ENCODE results near the gene DCT.

Gene DCT

GRCh38 chr13:94431987-94432386 lies 47.5 kb downstream of the DCT start:
- Histone ChIP-seq H3K27me3 (replicated peaks; ENCODE audit: control insufficient read depth, insufficient read depth, low read length) (no peaks in the 10 kb centered on the region), H3K4me3 (replicated peaks; ENCODE audit: low read depth, low read length) (no peak overlapping the region), H3K36me3 (ENCODE audit: control insufficient read depth, insufficient read depth, low read length) (no peaks in the 10 kb centered on the region)
- TF ChIP-seq CTCF (IDR thresholded peaks at IDR 0.05; ENCODE audit: insufficient read depth, low read length, poor library complexity, severe bottlenecking) = no peak
- no peak for DNase-seq (ENCODE audit: extremely low read depth, insufficient read length)

- no peak for DNase-seq (ENCODE audit: extremely low read depth, insufficient read length)
- TF ChIP-seq CTCF (IDR thresholded peaks at IDR 0.05; ENCODE audit: insufficient read depth, low read length, poor library complexity, severe bottlenecking) = no peak
- no peak overlapping the region for H3K4me3 ChIP-seq (replicated peaks; ENCODE audit: low read depth, low read length)
- H3K27me3 ChIP-seq (replicated peaks; ENCODE audit: control insufficient read depth, insufficient read depth, low read length) = no peaks in the 10 kb centered on the region
- H3K36me3 ChIP-seq (ENCODE audit: control insufficient read depth, insufficient read depth, low read length) = no peaks in the 10 kb centered on the region
Observed at GRCh38 chr13:94431574-94431973, 47.9 kb downstream of the DCT start.

- H3K27me3 ChIP-seq (replicated peaks; ENCODE audit: control insufficient read depth, insufficient read depth, low read length) = no peaks in the 10 kb centered on the region; the same call in 1 of the 2 replicates
- no peaks in the 10 kb centered on the region for H3K36me3 ChIP-seq (ENCODE audit: control insufficient read depth, insufficient read depth, low read length)
- no peak overlapping the region for H3K4me3 ChIP-seq (replicated peaks; ENCODE audit: low read depth, low read length)
- DNase-seq (ENCODE audit: extremely low read depth, insufficient read length) = no peak
- no peak for TF ChIP-seq CTCF (IDR thresholded peaks at IDR 0.05; ENCODE audit: insufficient read depth, low read length, poor library complexity, severe bottlenecking)
Observed at GRCh38 chr13:94427313-94427953, 52.0 kb downstream of the DCT start.

- H3K36me3 ChIP-seq (ENCODE audit: control insufficient read depth, insufficient read depth, low read length) = no peaks in the 10 kb centered on the region
- no peak overlapping the region for H3K4me3 ChIP-seq (replicated peaks; ENCODE audit: low read depth, low read length)
- H3K27me3 ChIP-seq (replicated peaks; ENCODE audit: control insufficient read depth, insufficient read depth, low read length) = no peaks in the 10 kb centered on the region
- DNase-seq (ENCODE audit: extremely low read depth, insufficient read length) = no peak
- no peak for TF ChIP-seq CTCF (IDR thresholded peaks at IDR 0.05; ENCODE audit: insufficient read depth, low read length, poor library complexity, severe bottlenecking)
Observed at GRCh38 chr13:94419925-94420305, 59.6 kb downstream of the DCT start.

GRCh38 chr13:94419304-94419924 lies 60.1 kb downstream of the DCT start:
- Histone ChIP-seq H3K36me3 (ENCODE audit: control insufficient read depth, insufficient read depth, low read length) (no peaks in the 10 kb centered on the region), H3K27me3 (replicated peaks; ENCODE audit: control insufficient read depth, insufficient read depth, low read length) (no peaks in the 10 kb centered on the region; the same call in 1 of the 2 replicates), H3K4me3 (replicated peaks; ENCODE audit: low read depth, low read length) (no peak overlapping the region)
- no peak for TF ChIP-seq CTCF (IDR thresholded peaks at IDR 0.05; ENCODE audit: insufficient read depth, low read length, poor library complexity, severe bottlenecking)
- DNase-seq (ENCODE audit: extremely low read depth, insufficient read length) = peak; percentile 6
